Measurements from ENCODE around the gene CEP57L1. TPM values are rescaled to one million over a fixed set of nuclear protein-coding genes. Genes with fewer than 3 reads are reported as not detected.

The CEP57L1 gene
- polyA plus RNA-seq, 1 donor from 2014 or later, result 19.7 TPM

DNA sequence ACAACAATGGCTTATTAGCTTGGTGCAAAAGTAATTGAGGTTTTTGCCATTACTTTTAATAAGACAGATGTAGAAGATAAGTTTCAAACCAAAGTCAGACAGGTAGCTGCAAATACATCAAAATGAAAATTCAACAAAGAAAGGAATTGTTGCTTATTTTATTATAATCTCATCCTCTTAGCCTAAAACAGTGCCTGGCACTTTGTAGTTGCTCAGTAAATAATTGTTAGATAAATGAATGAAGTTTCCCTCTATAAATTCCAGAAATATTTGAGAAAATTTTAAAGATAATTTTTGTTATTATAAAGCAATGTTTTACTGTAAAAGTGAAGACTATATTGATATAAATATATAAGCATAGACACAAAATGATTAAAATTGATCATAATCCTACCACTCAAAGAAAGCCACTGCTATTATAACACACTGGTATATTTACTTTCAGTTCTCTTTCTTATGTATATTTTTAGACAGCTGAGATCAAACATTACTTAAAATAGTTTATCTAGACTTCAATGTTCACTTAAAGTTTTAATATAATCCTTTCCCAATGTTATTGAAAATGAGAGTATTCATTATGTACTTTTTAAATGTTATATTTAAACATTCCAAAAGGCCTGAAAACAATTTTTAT, 43.2 kb upstream of the CEP57L1 start:
- Histone ChIP-seq H3K9me2 (ENCODE audit: insufficient read depth, low read length) (no peaks in the 10 kb centered on the region), H3K4me2 (ENCODE audit: low read length) (no peak overlapping the region), H3F3A (ENCODE audit: insufficient read depth, low read length, poor library complexity, severe bottlenecking) (no peaks in the 10 kb centered on the region), H3K27me3 (ENCODE audit: insufficient read depth, low read depth, low read length) (no peaks in the 10 kb centered on the region), H3K79me2 (replicated peaks; ENCODE audit: insufficient read depth, low read length) (no peaks in the 10 kb centered on the region), H3K27ac (ENCODE audit: low read length) (no peak overlapping the region), H3K9me3 (ENCODE audit: low read length) (no peaks in the 10 kb centered on the region), H2AFZ (ENCODE audit: low read depth, low read length) (no peak overlapping the region), H3K36me3 (ENCODE audit: insufficient read depth, low read length) (no peaks in the 10 kb centered on the region), H4K20me1 (ENCODE audit: insufficient read depth) (no peaks in the 10 kb centered on the region), H3K9ac (ENCODE audit: low read length) (no peak overlapping the region), H3K4me3 (ENCODE audit: low read length) (no peak overlapping the region)
- TF ChIP-seq SMC3 (conservative IDR thresholded peaks at IDR 0.05; ENCODE audit: poor library complexity) (no peak), POLR2AphosphoS5 (IDR thresholded peaks at IDR 0.05) (no peak), EZH2 (IDR thresholded peaks at IDR 0.05; ENCODE audit: borderline replicate concordance, insufficient read depth, low read length, poor library complexity, severe bottlenecking) (no peak), TAF1 (IDR thresholded peaks at IDR 0.05; ENCODE audit: low read depth) (no peak), EP300 (conservative IDR thresholded peaks at IDR 0.05; ENCODE audit: poor library complexity, severe bottlenecking) (no peak), RAD21 (conservative IDR thresholded peaks at IDR 0.05) (no peak)
- TF ChIP-seq, protein P1, sequence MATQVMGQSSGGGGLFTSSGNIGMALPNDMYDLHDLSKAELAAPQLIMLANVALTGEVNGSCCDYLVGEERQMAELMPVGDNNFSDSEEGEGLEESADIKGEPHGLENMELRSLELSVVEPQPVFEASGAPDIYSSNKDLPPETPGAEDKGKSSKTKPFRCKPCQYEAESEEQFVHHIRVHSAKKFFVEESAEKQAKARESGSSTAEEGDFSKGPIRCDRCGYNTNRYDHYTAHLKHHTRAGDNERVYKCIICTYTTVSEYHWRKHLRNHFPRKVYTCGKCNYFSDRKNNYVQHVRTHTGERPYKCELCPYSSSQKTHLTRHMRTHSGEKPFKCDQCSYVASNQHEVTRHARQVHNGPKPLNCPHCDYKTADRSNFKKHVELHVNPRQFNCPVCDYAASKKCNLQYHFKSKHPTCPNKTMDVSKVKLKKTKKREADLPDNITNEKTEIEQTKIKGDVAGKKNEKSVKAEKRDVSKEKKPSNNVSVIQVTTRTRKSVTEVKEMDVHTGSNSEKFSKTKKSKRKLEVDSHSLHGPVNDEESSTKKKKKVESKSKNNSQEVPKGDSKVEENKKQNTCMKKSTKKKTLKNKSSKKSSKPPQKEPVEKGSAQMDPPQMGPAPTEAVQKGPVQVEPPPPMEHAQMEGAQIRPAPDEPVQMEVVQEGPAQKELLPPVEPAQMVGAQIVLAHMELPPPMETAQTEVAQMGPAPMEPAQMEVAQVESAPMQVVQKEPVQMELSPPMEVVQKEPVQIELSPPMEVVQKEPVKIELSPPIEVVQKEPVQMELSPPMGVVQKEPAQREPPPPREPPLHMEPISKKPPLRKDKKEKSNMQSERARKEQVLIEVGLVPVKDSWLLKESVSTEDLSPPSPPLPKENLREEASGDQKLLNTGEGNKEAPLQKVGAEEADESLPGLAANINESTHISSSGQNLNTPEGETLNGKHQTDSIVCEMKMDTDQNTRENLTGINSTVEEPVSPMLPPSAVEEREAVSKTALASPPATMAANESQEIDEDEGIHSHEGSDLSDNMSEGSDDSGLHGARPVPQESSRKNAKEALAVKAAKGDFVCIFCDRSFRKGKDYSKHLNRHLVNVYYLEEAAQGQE (IDR thresholded peaks at IDR 0.05; ENCODE audit: borderline replicate concordance), result no peak
- TF ChIP-seq, protein P2, sequence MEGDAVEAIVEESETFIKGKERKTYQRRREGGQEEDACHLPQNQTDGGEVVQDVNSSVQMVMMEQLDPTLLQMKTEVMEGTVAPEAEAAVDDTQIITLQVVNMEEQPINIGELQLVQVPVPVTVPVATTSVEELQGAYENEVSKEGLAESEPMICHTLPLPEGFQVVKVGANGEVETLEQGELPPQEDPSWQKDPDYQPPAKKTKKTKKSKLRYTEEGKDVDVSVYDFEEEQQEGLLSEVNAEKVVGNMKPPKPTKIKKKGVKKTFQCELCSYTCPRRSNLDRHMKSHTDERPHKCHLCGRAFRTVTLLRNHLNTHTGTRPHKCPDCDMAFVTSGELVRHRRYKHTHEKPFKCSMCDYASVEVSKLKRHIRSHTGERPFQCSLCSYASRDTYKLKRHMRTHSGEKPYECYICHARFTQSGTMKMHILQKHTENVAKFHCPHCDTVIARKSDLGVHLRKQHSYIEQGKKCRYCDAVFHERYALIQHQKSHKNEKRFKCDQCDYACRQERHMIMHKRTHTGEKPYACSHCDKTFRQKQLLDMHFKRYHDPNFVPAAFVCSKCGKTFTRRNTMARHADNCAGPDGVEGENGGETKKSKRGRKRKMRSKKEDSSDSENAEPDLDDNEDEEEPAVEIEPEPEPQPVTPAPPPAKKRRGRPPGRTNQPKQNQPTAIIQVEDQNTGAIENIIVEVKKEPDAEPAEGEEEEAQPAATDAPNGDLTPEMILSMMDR (IDR thresholded peaks at IDR 0.05; ENCODE audit: poor library complexity, severe bottlenecking), result no peak

- Histone ChIP-seq H3K4me3 (ENCODE audit: low read length) (no peak overlapping the region), H3K27ac (ENCODE audit: low read length) (no peak overlapping the region)
Measured at GRCh38 chr6:109052852-109053251, 42.5 kb upstream of the CEP57L1 start.

More at GRCh38 chr6:109052852-109053251, 42.5 kb upstream of the CEP57L1 start:
- Histone ChIP-seq H3F3A (ENCODE audit: insufficient read depth, low read length, poor library complexity, severe bottlenecking) (no peaks in the 10 kb centered on the region), H4K20me1 (ENCODE audit: insufficient read depth) (no peaks in the 10 kb centered on the region), H3K9ac (ENCODE audit: low read length) (no peak overlapping the region), H3K9me2 (ENCODE audit: insufficient read depth, low read length) (no peaks in the 10 kb centered on the region), H2AFZ (ENCODE audit: low read depth, low read length) (no peak overlapping the region), H3K79me2 (replicated peaks; ENCODE audit: insufficient read depth, low read length) (no peaks in the 10 kb centered on the region), H3K27me3 (ENCODE audit: insufficient read depth, low read depth, low read length) (no peaks in the 10 kb centered on the region), H3K9me3 (ENCODE audit: low read length) (no peaks in the 10 kb centered on the region), H3K4me2 (ENCODE audit: low read length) (no peak overlapping the region), H3K36me3 (ENCODE audit: insufficient read depth, low read length) (no peaks in the 10 kb centered on the region)
- TF ChIP-seq MXI1 (conservative IDR thresholded peaks at IDR 0.05; ENCODE audit: poor library complexity, severe bottlenecking) (no peak), TAF1 (IDR thresholded peaks at IDR 0.05; ENCODE audit: low read depth) (no peak), EZH2 (IDR thresholded peaks at IDR 0.05; ENCODE audit: borderline replicate concordance, insufficient read depth, low read length, poor library complexity, severe bottlenecking) (no peak), SMC3 (conservative IDR thresholded peaks at IDR 0.05; ENCODE audit: poor library complexity) (no peak), EP300 (conservative IDR thresholded peaks at IDR 0.05; ENCODE audit: poor library complexity, severe bottlenecking) (no peak), RAD21 (conservative IDR thresholded peaks at IDR 0.05) (no peak), POLR2AphosphoS5 (IDR thresholded peaks at IDR 0.05) (no peak)
- TF ChIP-seq, protein P1 (IDR thresholded peaks at IDR 0.05; ENCODE audit: borderline replicate concordance), result no peak
- TF ChIP-seq, protein P2 (IDR thresholded peaks at IDR 0.05; ENCODE audit: poor library complexity, severe bottlenecking), result no peak
